HG02642 (cell line): ENCODE data around the gene NAA15.
A peak's percentile ranks its signal among the peaks of the same experiment; 100 is the strongest.
"Not testable (repeated sequence)": the region's sequence is repeated elsewhere in the genome, so short reads cannot be mapped to it uniquely, and the experiment has no call there.

ENCODE experiments used
- ATAC-seq: cut with Tn5 transposase; IDR thresholded peaks from one replicate; pipeline ENCODE4 v1.9.1; 2021; ENCODE audit warnings: mild to moderate bottlenecking; ENCODE audit not compliant: unreplicated experiment, poor library complexity

NAA15 gene

GRCh38 chr4:139295942-139296299 lies 5.4 kb upstream of the NAA15 start:
- ATAC-seq = no peak

GRCh38 chr4:139297001-139297410 lies 4.3 kb upstream of the NAA15 start:
- ATAC-seq = no peak

- no peak for ATAC-seq
These were observed 1.8 kb upstream of the NAA15 start for GRCh38 chr4:139299536-139299935.

GRCh38 chr4:139300431-139301112 lies 733 bp upstream of the NAA15 start:
- ATAC-seq = peak; percentile 13

- peak; percentile 48 for ATAC-seq
These were observed 711 bp downstream of the NAA15 start, which contains the start of gene NDUFC1 for GRCh38 chr4:139301821-139302611. TSS of gene NDUFC1 (minus strand) at chr4:139302477. CDS start at chr4:139295798, 6,679 bp downstream.

GRCh38 chr4:139304920-139305319 lies 3.6 kb downstream of the NAA15 start:
- ATAC-seq = no peak

GRCh38 chr4:139311909-139312308 lies 10.6 kb downstream of the NAA15 start:
- ATAC-seq = no peak

- no peak for ATAC-seq
These were observed 11.4 kb downstream of the NAA15 start for GRCh38 chr4:139312552-139313332.

- ATAC-seq = not testable (repeated sequence)
These were observed 12.1 kb downstream of the NAA15 start for GRCh38 chr4:139313414-139313813.

- no peak for ATAC-seq
These were observed 12.9 kb downstream of the NAA15 start for GRCh38 chr4:139314047-139314800.

- ATAC-seq = peak; percentile 83
These were observed 13.9 kb downstream of the NAA15 start for GRCh38 chr4:139315221-139315675.

GRCh38 chr4:139316733-139317132 lies 15.4 kb downstream of the NAA15 start:
- ATAC-seq = no peak

GRCh38 chr4:139317635-139318034 lies 16.3 kb downstream of the NAA15 start:
- no peak for ATAC-seq

GRCh38 chr4:139319571-139319970 lies 18.3 kb downstream of the NAA15 start:
- no peak for ATAC-seq

- not testable (repeated sequence) for ATAC-seq
These were observed 20.8 kb downstream of the NAA15 start for GRCh38 chr4:139322070-139322469.

- ATAC-seq = not testable (repeated sequence)
These were observed 21.2 kb downstream of the NAA15 start for GRCh38 chr4:139322541-139322940.

GRCh38 chr4:139324620-139325019 lies 23.3 kb downstream of the NAA15 start:
- ATAC-seq = no peak

GRCh38 chr4:139329665-139330200 lies 28.4 kb downstream of the NAA15 start:
- ATAC-seq = no peak

GRCh38 chr4:139330283-139330682 lies 29.0 kb downstream of the NAA15 start:
- ATAC-seq = no peak

GRCh38 chr4:139331185-139331584 lies 29.9 kb downstream of the NAA15 start:
- no peak for ATAC-seq
